Spleen (tissue), 7 donors: Measurements from ENCODE around the gene HSPB1.

Experiments used
- CTCF ChIP-seq, 11 experiments: fragments of 200-600 bp in 7 of 11; fragments of 450-650 bp in 4 of 11; sonication (generic) in 4 of 11; IDR thresholded peaks in 8 of 11; conservative IDR thresholded peaks in 3 of 11; 1 replicate in 7 of 11; 2 replicates in 4 of 11; pipeline versions ENCODE4 v1.4.0 to v1.8.0; 2016 to 2021; ENCODE audit warnings: antibody characterized with exemption in 11 of 11, inconsistent platforms in 4 of 11, mild to moderate bottlenecking in 1 of 11
- POLR2A ChIP-seq, 3 donors: fragments of 450-650 bp; IDR thresholded peaks; one replicate each; pipeline ENCODE4 v1.5.1; 2017; ENCODE audit warnings: antibody characterized with exemption in 3 of 3, mild to moderate bottlenecking in 1 of 3
- POLR2AphosphoS5 ChIP-seq, 3 donors: sonication (generic); formaldehyde crosslinking; IDR thresholded peaks; one replicate each; pipeline ENCODE4 v1.5.1; 2017; ENCODE audit warnings: antibody characterized with exemption in 3 of 3
- donor health status: DM: no; HTN: no; CAD: no; lungs with moderate emphysema.
- donor health status: DM: no; HTN: no; CAD: no.
- donor health status: DM: no; HTN: no; CAD: no.

- TF ChIP-seq CTCF (IDR thresholded peaks at IDR 0.05 in 8 of 11, conservative IDR thresholded peaks at IDR 0.05 in 3 of 11) (no peak), POLR2A (IDR thresholded peaks at IDR 0.05) (no peak), POLR2AphosphoS5 (IDR thresholded peaks at IDR 0.05) (no peak)
Measured at GRCh38 chr7:76334320-76334967, 32.0 kb downstream of the HSPB1 start.
